H1 (cell line): ENCODE measurements around the gene NUP133. TPM values are rescaled to one million over a fixed set of nuclear protein-coding genes. Genes with fewer than 3 reads are reported as not detected.
A peak's percentile ranks its signal among the peaks of the same experiment; 100 is the strongest.

Source experiments
- CTCF ChIA-PET: fragments of 300-600 bp; sonication (Branson Sonifier 250); formaldehyde crosslinking; loops from one replicate; lab custom pipeline; 2021; ENCODE audit not compliant: partially characterized antibody; lab: Charles Lee
- POLR2A ChIA-PET: fragments of 300-600 bp; sonication (Branson Sonifier 250); formaldehyde crosslinking; loops from one replicate; lab custom pipeline; 2021; ENCODE audit warnings: inconsistent platforms; ENCODE audit not compliant: partially characterized antibody; lab: Charles Lee
- DNase-seq, 2 experiments: peaks; one replicate each; pipeline versions ENCODE4 v3.0.0 to v3.0.0-alpha.2; 2010 to 2022; ENCODE audit warnings: low spot score in 2 of 2, low read depth in 1 of 2, mixed read lengths in 1 of 2
- FAIRE-seq: peaks from 2 replicates; lab custom pipeline; 2011; peaks lifted over from hg19 to GRCh38; lab: Jason Lieb, UNC
- H2AFZ ChIP-seq: 2 replicates; pipeline ENCODE4 v1.8.1; 2012; ENCODE audit warnings: low read length, inconsistent platforms
- H2AK5ac ChIP-seq: 2 replicates; pipeline ENCODE4 v1.6.1; 2013; ENCODE audit warnings: low read depth, low read length
- H2BK120ac ChIP-seq: replicated peaks from 2 replicates; pipeline ENCODE3; 2013; ENCODE audit warnings: low read depth, low read length, inconsistent platforms
- H2BK12ac ChIP-seq: 2 replicates; pipeline ENCODE4 v1.6.1; 2013; ENCODE audit warnings: low read depth, low read length
- H2BK15ac ChIP-seq: 2 replicates; pipeline ENCODE4 v1.6.1; 2013; ENCODE audit warnings: low read length
- H2BK20ac ChIP-seq: 2 replicates; pipeline ENCODE4 v1.6.1; 2013; ENCODE audit warnings: low read length
- H2BK5ac ChIP-seq: 2 replicates; pipeline ENCODE4 v1.6.1; 2013; ENCODE audit warnings: low read depth, low read length
- H3K14ac ChIP-seq: 2 replicates; pipeline ENCODE4 v1.6.1; 2013; ENCODE audit warnings: inconsistent platforms; ENCODE audit not compliant: insufficient read length
- H3K18ac ChIP-seq: 2 replicates; pipeline ENCODE4 v1.6.1; 2013; ENCODE audit warnings: low read length; ENCODE audit errors: extremely low read depth
- H3K23ac ChIP-seq: 2 replicates; pipeline ENCODE4 v1.6.1; 2013; ENCODE audit warnings: inconsistent platforms; ENCODE audit not compliant: insufficient read length
- H3K23me2 ChIP-seq: 2 replicates; pipeline ENCODE4 v1.6.1; 2013; ENCODE audit warnings: low read depth, low read length
- H3K27ac ChIP-seq: 2 replicates; pipeline ENCODE4 v1.6.1; 2011; ENCODE audit warnings: low read depth, low read length, inconsistent platforms
- H3K27me3 ChIP-seq, 4 experiments: replicated peaks in 1 of 4; 1 replicate in 1 of 4; 2 replicates in 3 of 4; pipeline versions ENCODE4 v1.6.1 to v1.8.1; 2011 to 2013; ENCODE audit warnings: low read length in 3 of 4, mild to moderate bottlenecking in 3 of 4, inconsistent platforms in 2 of 4, mixed read lengths in 2 of 4, moderate library complexity in 1 of 4; ENCODE audit not compliant: control insufficient read depth in 3 of 4, insufficient read depth in 3 of 4; ENCODE audit errors: extremely low read depth in 1 of 4
- H3K36me3 ChIP-seq, 4 experiments: 2 replicates each; pipeline versions ENCODE4 v1.6.1 to v1.8.1; 2011 to 2013; ENCODE audit warnings: mild to moderate bottlenecking in 4 of 4, low read length in 3 of 4, moderate library complexity in 2 of 4, control low read depth in 1 of 4, inconsistent platforms in 1 of 4; ENCODE audit not compliant: insufficient read depth in 4 of 4, control insufficient read depth in 2 of 4
- H3K4ac ChIP-seq: replicated peaks from 2 replicates; pipeline ENCODE3; 2013; ENCODE audit warnings: low read length, low read depth, mixed read lengths, inconsistent platforms; ENCODE audit not compliant: insufficient read length
- H3K4me1 ChIP-seq, 4 experiments: replicated peaks in 1 of 4; 1 replicate in 1 of 4; 2 replicates in 3 of 4; pipeline versions ENCODE4 v1.6.1 to v1.8.1; 2011 to 2013; ENCODE audit warnings: low read length in 3 of 4, inconsistent platforms in 2 of 4, mixed read lengths in 1 of 4; ENCODE audit not compliant: insufficient read depth in 4 of 4, control insufficient read depth in 3 of 4
- H3K4me2 ChIP-seq, 2 experiments: 2 replicates each; pipeline versions ENCODE4 v1.6.1 to v1.8.1; 2011 to 2013; ENCODE audit warnings: low read depth in 2 of 2, low read length in 2 of 2, control low read depth in 1 of 2, inconsistent platforms in 1 of 2, mild to moderate bottlenecking in 1 of 2; ENCODE audit not compliant: insufficient read depth in 1 of 2
- H3K4me3 ChIP-seq, 4 experiments: fragments of 200-600, 300-600 bp in 1 of 4; sonication (generic), shearing (Covaris generic), sonication (Bioruptor Twin) in 1 of 4; 2 replicates each; pipeline versions ENCODE4 v1.5.1 to v1.8.1; 2011 to 2016; ENCODE audit warnings: low read length in 4 of 4, low read depth in 3 of 4, control low read depth in 2 of 4, inconsistent platforms in 2 of 4, mild to moderate bottlenecking in 2 of 4, mixed read lengths in 1 of 4, moderate library complexity in 1 of 4; ENCODE audit not compliant: insufficient read depth in 2 of 4; ENCODE audit errors: extremely low read depth in 1 of 4
- H3K56ac ChIP-seq: replicated peaks from 2 replicates; pipeline ENCODE3; 2013; ENCODE audit warnings: low read depth, mild to moderate bottlenecking, mixed read lengths, low read length, inconsistent platforms; ENCODE audit not compliant: insufficient read length
- H3K79me1 ChIP-seq: 2 replicates; pipeline ENCODE4 v1.6.1; 2013; ENCODE audit warnings: low read depth, low read length, control low read depth
- H3K79me2 ChIP-seq, 2 experiments: 2 replicates each; pipeline versions ENCODE4 v1.6.1 to v1.8.1; 2012 to 2013; ENCODE audit warnings: low read length in 2 of 2, mild to moderate bottlenecking in 2 of 2, inconsistent platforms in 1 of 2; ENCODE audit not compliant: insufficient read depth in 2 of 2, control insufficient read depth in 1 of 2
- H3K9ac ChIP-seq, 4 experiments: replicated peaks in 1 of 4; 1 replicate in 1 of 4; 2 replicates in 3 of 4; pipeline versions ENCODE4 v1.6.1 to v1.8.1; 2011 to 2013; ENCODE audit warnings: low read depth in 3 of 4, low read length in 3 of 4, control low read depth in 2 of 4, mild to moderate bottlenecking in 2 of 4, moderate library complexity in 2 of 4, inconsistent platforms in 1 of 4; ENCODE audit errors: extremely low read depth in 1 of 4
- H3K9me3 ChIP-seq, 2 experiments: 2 replicates each; pipeline versions ENCODE4 v1.6.1 to v1.8.1; 2012 to 2013; ENCODE audit warnings: mild to moderate bottlenecking in 2 of 2, moderate library complexity in 2 of 2, control low read depth in 1 of 2, inconsistent platforms in 1 of 2, low read depth in 1 of 2, low read length in 1 of 2, mixed read lengths in 1 of 2; ENCODE audit not compliant: insufficient read depth in 2 of 2
- H4K20me1 ChIP-seq, 2 experiments: replicated peaks in 1 of 2; 2 replicates each; pipeline versions ENCODE3 to v1.8.1; 2011 to 2013; ENCODE audit warnings: inconsistent platforms in 2 of 2, low read length in 2 of 2, mild to moderate bottlenecking in 1 of 2; ENCODE audit not compliant: insufficient read depth in 2 of 2, control insufficient read depth in 1 of 2
- H4K5ac ChIP-seq: 2 replicates; pipeline ENCODE4 v1.6.1; 2013; ENCODE audit warnings: low read length, low read depth, mixed read lengths, inconsistent platforms; ENCODE audit not compliant: insufficient read length
- H4K8ac ChIP-seq: 2 replicates; pipeline ENCODE4 v1.8.0; 2013; ENCODE audit warnings: mild to moderate bottlenecking, moderate library complexity, low read length, inconsistent platforms; ENCODE audit not compliant: insufficient read depth; ENCODE audit errors: extremely low read depth
- H4K91ac ChIP-seq: replicated peaks from 2 replicates; pipeline ENCODE3; 2013; ENCODE audit warnings: low read length, mixed read lengths, inconsistent platforms; ENCODE audit not compliant: insufficient read length
- BRCA1 ChIP-seq: IDR thresholded peaks from 2 replicates; pipeline ENCODE4 v1.6.1; 2012; ENCODE audit warnings: low read depth, low read length, improper control_type of control experiment
- CHD1 ChIP-seq: IDR thresholded peaks from 2 replicates; pipeline ENCODE4 v1.6.1; 2012; ENCODE audit warnings: low read depth, low read length, improper control_type of control experiment
- E2F6 ChIP-seq: IDR thresholded peaks from 2 replicates; pipeline ENCODE4 v1.6.1; 2012; ENCODE audit warnings: inconsistent platforms
- EZH2 ChIP-seq: fragments of 200-600 bp; sonication (generic); IDR thresholded peaks from 2 replicates; pipeline ENCODE4 v1.7.1; 2012; ENCODE audit warnings: low read depth, mild to moderate bottlenecking, moderate library complexity, low read length, inconsistent platforms; ENCODE audit not compliant: severe bottlenecking
- MAX ChIP-seq: IDR thresholded peaks from 2 replicates; pipeline ENCODE4 v1.6.1; 2012; ENCODE audit warnings: inconsistent platforms
- RBBP5 ChIP-seq: IDR thresholded peaks from 2 replicates; pipeline ENCODE4 v1.7.1; 2012; ENCODE audit warnings: low read depth, mild to moderate bottlenecking, inconsistent platforms, low read length, moderate library complexity, borderline replicate concordance
- SAP30 ChIP-seq: fragments of 300-600 bp; sonication (generic); IDR thresholded peaks from 2 replicates; pipeline ENCODE4 v1.7.1; 2012; ENCODE audit warnings: low read length, moderate library complexity, mild to moderate bottlenecking, inconsistent platforms; ENCODE audit not compliant: insufficient read depth, insufficient replicate concordance
- SP1 ChIP-seq: IDR thresholded peaks from 2 replicates; pipeline ENCODE4 v1.6.1; 2011; ENCODE audit warnings: low read depth, low read length
- SUZ12 ChIP-seq: fragments of 200-600 bp; sonication (generic); IDR thresholded peaks from 2 replicates; pipeline ENCODE4 v1.6.1; 2012; ENCODE audit warnings: mild to moderate bottlenecking, inconsistent platforms, low read length, moderate library complexity, mixed read lengths
- WGBS, 2 experiments: shearing (Covaris generic) in 1 of 2; methylation state at CpG; one replicate each; pipeline versions ENCODE4 v1.1.6 to v1.1.7; 2013 to 2015; ENCODE audit warnings: low lambda C conversion rate in 2 of 2, mixed read lengths in 2 of 2, inconsistent platforms in 1 of 2, low coverage in 1 of 2, missing lambda C conversion rate in 1 of 2; ENCODE audit not compliant: insufficient replicate concordance in 2 of 2, insufficient coverage in 1 of 2, insufficient read length in 1 of 2; ENCODE audit errors: extremely low coverage in 1 of 2, missing lambda C conversion rate in 1 of 2; 5-methylcytosine and 5-hydroxymethylcytosine counted together
- polyA plus RNA-seq, 7 experiments: library from polyadenylated mRNA; depleted of rRNA in 3 of 7; stranded (reverse) in 5 of 7; unstranded in 2 of 7; fragments of >200 nt in 5 of 7; fragments of 200-250 nt in 2 of 7; gene quantifications; 1 replicate in 5 of 7; 2 replicates in 1 of 7; 4 replicates in 1 of 7; pipeline versions ENCODE4 v1.2.1 to v1.2.3, GENCODE V29; 2011 to 2013; ENCODE audit warnings: missing spikeins in 2 of 7, mixed read lengths in 2 of 7
- total RNA-seq: library from RNA; stranded (reverse); fragmentation: NEBNext Ultra II Directional; extraction: Animal tissue kit (Norgen Biotek cat#: 25700); gene quantifications from 2 replicates; pipeline ENCODE4 v1.2.1, GENCODE V29; 2021

NUP133 gene
- total and polyA plus RNA-seq, 2 of the 8 experiments (the other 6 are each of a cell fraction or from before 2014, with no cell fraction given): 20.6 to 72.1 TPM

DNA sequence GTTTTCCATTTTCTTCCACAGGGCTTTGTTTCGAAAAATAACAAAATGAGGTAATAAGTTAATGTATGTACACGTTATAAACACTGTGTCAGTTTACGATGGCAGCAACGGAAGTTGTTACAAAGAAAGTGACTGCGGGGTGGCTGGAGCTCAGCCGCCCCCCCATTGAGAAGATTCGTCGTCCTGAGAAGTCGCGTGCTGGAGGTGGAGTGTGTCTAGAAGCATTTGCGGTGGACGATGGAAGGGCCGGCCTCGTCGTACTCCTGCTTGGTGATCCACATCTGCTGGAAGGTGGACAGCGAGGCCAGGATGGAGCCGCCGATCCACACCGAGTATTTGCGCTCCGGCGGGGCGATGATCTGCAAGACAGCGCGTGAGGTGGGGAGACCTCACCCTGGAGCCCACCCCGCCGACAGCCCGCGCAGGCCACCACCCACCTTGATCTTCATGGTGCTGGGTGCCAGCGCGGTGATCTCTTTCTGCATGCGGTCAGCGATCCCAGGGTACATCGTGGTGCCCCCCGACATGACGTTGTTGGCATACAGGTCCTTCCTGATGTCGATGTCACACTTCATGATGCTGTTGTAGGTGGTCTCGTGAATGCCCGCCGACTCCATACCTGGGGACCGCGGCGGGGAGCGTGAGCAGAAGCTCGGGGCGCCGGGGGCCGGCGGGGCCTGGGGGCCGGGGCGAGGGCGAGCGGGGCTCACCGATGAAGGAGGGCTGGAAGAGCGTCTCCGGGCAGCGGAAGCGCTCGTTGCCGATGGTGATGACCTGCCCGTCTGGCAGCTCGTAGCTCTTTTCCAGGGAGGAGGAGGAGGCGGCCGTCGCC lies 76.6 kb downstream of the NUP133 start:
- Histone ChIP-seq H3K23me2 (peaks cover 7% of the 10 kb centered on the region), H2AFZ (no peak overlapping the region), H3K27me3 (peaks cover 35 to 63% (median 58%) of the 10 kb centered on the region in 4 experiments), H2BK15ac (peak overlapping the region; percentile 18; the same call in 1 of the 2 replicates), H3K4me2 (peak overlapping the region; percentile 60 to 76), H2BK120ac (no peak overlapping the region), H4K5ac (no peak overlapping the region), H3K23ac (no peak overlapping the region), H3K4ac (no peak overlapping the region), H2BK5ac (peak overlapping the region; percentile 24; the same call in 1 of the 2 replicates), H2AK5ac (no peak overlapping the region; the same call in 1 of the 2 replicates), H3K27ac (no peak overlapping the region), H2BK20ac (no peak overlapping the region), H4K91ac (no peak overlapping the region), H3K56ac (no peak overlapping the region), H3K79me1 (no peaks in the 10 kb centered on the region; the same call in 1 of the 2 replicates), H4K20me1 (peaks cover 0 to 5% of the 10 kb centered on the region in 2 experiments), H3K18ac (no peak overlapping the region), H3K14ac (no peak overlapping the region), H3K79me2 (no peaks in the 10 kb centered on the region), H3K9ac (no peak overlapping the region), H3K4me3 (peak overlapping the region in 3 of 4 experiments; percentile 15 to 43 (median 23); a peak in 5 of 8 replicates), H4K8ac (no peak overlapping the region)
- ChIA-PET CTCF (interaction anchor here (0.8 to 7.2 kb wide), 3 partner anchors 11 to 61 kb away, joined by 3 to 47 read pairs (median 16); no protein-coding TSS in a partner anchor), POLR2A (interaction anchor here (0.8 to 6.1 kb wide), 5 partner anchors 9 to 77 kb away, joined by 3 to 48 read pairs (median 4); partner anchors contain the start of gene NUP133)
- FAIRE-seq (no peak), DNase-seq (no peak)
- 50% methylated on average over 34 of the region's 65 CpGs; no CpG with 5 or more reads in 1 of the 2 experiments for WGBS, 2 experiments
- TF ChIP-seq CHD1: no peak
- TF ChIP-seq MAX: peak; percentile 48; the same call in 1 of the 2 replicates
- peak; percentile 29; the same call in 1 of the 2 replicates for TF ChIP-seq E2F6
- 0 out of 2 replicates have a peak, but pooled peaks have one; percentile 16 for TF ChIP-seq RBBP5
- TF ChIP-seq EZH2: peak; percentile 84
- TF ChIP-seq SP1: no peak
- TF ChIP-seq BRCA1: no peak
- TF ChIP-seq SAP30: no peak
- TF ChIP-seq SUZ12: peak; percentile 79
- TF ChIP-seq, all 59 proteins: peak for 5
- peaks cover 0 to 18% (median 10%) of the 10 kb centered on the region in 4 experiments; a peak in 6 of 7 replicates for H3K4me1 ChIP-seq
- H2BK12ac ChIP-seq: peak overlapping the region; percentile 50; the same call in 1 of the 2 replicates
- no peaks in the 10 kb centered on the region for H3K9me3 ChIP-seq
- H3K36me3 ChIP-seq: no peaks in the 10 kb centered on the region; a peak in 1 of 8 replicates
